GM21360 (cell line): ENCODE results near the gene KHSRP.

Source experiments
- ATAC-seq: cut with Tn5 transposase; IDR thresholded peaks from one replicate; pipeline ENCODE4 v1.9.1; 2021; ENCODE audit warnings: mild to moderate bottlenecking, moderate library complexity; ENCODE audit not compliant: unreplicated experiment

Gene KHSRP

GRCh38 chr19:6424195-6424938 lies at the start of gene KHSRP:
Gene KHSRP, minus strand, starts transcription at chr19:6424811. Its CDS starts 110 bp downstream, at chr19:6424701.
- ATAC-seq: no peak

- no peak for ATAC-seq
These were observed 49.0 kb upstream of the KHSRP start for GRCh38 chr19:6473647-6474046.

GRCh38 chr19:6472713-6473112 lies 48.1 kb upstream of the KHSRP start:
- ATAC-seq: no peak

- ATAC-seq: no peak
These were observed 46.5 kb upstream of the KHSRP start for GRCh38 chr19:6471076-6471475.

- ATAC-seq: no peak
These were observed 45.6 kb upstream of the KHSRP start for GRCh38 chr19:6470173-6470572.

GRCh38 chr19:6467384-6467783 lies 42.8 kb upstream of the KHSRP start:
- no peak for ATAC-seq

GRCh38 chr19:6466526-6467248 lies 42.1 kb upstream of the KHSRP start:
- no peak for ATAC-seq

GRCh38 chr19:6465663-6466062 lies 41.1 kb upstream of the KHSRP start:
- no peak for ATAC-seq

- no peak for ATAC-seq
These were observed 40.4 kb upstream of the KHSRP start for GRCh38 chr19:6465006-6465405.

- no peak for ATAC-seq
These were observed 39.7 kb upstream of the KHSRP start, which contains the start of gene CRB3 for GRCh38 chr19:6464070-6464873. Gene CRB3, plus strand, starts transcription at chr19:6464271. Its CDS starts 431 bp downstream, at chr19:6464702.

GRCh38 chr19:6460099-6460884 lies 35.7 kb upstream of the KHSRP start:
- peak; percentile 63 for ATAC-seq

GRCh38 chr19:6459262-6460098 lies 34.9 kb upstream of the KHSRP start, which contains the start of gene SLC25A23:
Gene SLC25A23, minus strand, starts transcription at chr19:6459792. Its CDS starts 164 bp downstream, at chr19:6459628.
- ATAC-seq: peak; percentile 21

- no peak for ATAC-seq
These were observed 34.2 kb upstream of the KHSRP start for GRCh38 chr19:6458695-6459261.

GRCh38 chr19:6457958-6458694 lies 33.5 kb upstream of the KHSRP start:
- no peak for ATAC-seq

- no peak for ATAC-seq
These were observed 31.3 kb upstream of the KHSRP start for GRCh38 chr19:6455924-6456323.

GRCh38 chr19:6453951-6454565 lies 29.4 kb upstream of the KHSRP start:
- ATAC-seq: no peak

- no peak for ATAC-seq
These were observed 28.3 kb upstream of the KHSRP start for GRCh38 chr19:6452899-6453298.

- ATAC-seq: no peak
These were observed 27.6 kb upstream of the KHSRP start for GRCh38 chr19:6452223-6452614.
